Uterus (tissue), 2 donors: ENCODE data around the gene C17orf78.

ENCODE experiments used
- POLR2A ChIP-seq, 2 donors: fragments of 450-650 bp; IDR thresholded peaks; one replicate each; pipeline ENCODE4 v1.6.1; 2016; ENCODE audit warnings: antibody characterized with exemption in 2 of 2, mild to moderate bottlenecking in 1 of 2, moderate library complexity in 1 of 2
- TF ChIP-seq, protein P1 (sequence below), 4 experiments: fragments of 200-600 bp in 2 of 4; fragments of 450-650 bp in 2 of 4; sonication (generic) in 2 of 4; IDR thresholded peaks; one replicate each; pipeline ENCODE4 v1.5.1; 2016 to 2019; ENCODE audit warnings: antibody characterized with exemption in 4 of 4, mild to moderate bottlenecking in 2 of 4, moderate library complexity in 1 of 4

DNA sequence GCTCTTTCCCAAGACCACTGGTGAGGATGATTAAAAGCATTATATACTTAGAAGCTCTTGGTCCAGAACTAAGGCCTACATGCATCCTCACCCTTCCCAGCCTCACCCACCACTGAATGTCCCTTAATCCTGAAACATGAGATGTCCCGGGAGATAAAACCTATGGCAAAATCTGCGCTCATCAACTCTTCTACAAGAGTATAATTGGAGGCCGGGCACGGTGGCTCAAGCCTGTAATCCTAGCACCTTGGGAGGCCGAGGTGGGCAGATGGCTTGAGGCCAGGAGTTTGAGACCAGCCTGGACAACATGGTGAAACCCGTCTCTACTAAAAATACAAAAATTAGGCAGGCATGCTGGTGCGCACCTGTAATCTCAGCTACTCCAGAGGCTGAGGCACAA lies 17.6 kb downstream of the C17orf78 start:
- TF ChIP-seq, protein P1, sequence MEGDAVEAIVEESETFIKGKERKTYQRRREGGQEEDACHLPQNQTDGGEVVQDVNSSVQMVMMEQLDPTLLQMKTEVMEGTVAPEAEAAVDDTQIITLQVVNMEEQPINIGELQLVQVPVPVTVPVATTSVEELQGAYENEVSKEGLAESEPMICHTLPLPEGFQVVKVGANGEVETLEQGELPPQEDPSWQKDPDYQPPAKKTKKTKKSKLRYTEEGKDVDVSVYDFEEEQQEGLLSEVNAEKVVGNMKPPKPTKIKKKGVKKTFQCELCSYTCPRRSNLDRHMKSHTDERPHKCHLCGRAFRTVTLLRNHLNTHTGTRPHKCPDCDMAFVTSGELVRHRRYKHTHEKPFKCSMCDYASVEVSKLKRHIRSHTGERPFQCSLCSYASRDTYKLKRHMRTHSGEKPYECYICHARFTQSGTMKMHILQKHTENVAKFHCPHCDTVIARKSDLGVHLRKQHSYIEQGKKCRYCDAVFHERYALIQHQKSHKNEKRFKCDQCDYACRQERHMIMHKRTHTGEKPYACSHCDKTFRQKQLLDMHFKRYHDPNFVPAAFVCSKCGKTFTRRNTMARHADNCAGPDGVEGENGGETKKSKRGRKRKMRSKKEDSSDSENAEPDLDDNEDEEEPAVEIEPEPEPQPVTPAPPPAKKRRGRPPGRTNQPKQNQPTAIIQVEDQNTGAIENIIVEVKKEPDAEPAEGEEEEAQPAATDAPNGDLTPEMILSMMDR (IDR thresholded peaks at IDR 0.05) = no peak
- no peak for TF ChIP-seq POLR2A (IDR thresholded peaks at IDR 0.05)
